Cardiac muscle cell (in vitro differentiated cells and primary cell): Measurements from ENCODE around the gene GATD1. TPM values are rescaled to one million over a fixed set of nuclear protein-coding genes. Genes with fewer than 3 reads are reported as not detected.

Source experiments
- DNase-seq, 2 donors: peaks; one replicate each; pipeline versions ENCODE4 v3.0.0 to v3.0.0-alpha.2; 2010 to 2017; ENCODE audit warnings: low read depth in 1 of 2, low spot score in 1 of 2
- H3K27ac ChIP-seq: fragments of 200-600 bp; sonication (generic); 2 replicates; pipeline ENCODE4 v1.5.1; 2016
- H3K27me3 ChIP-seq: fragments of 200-600 bp; sonication (generic); 2 replicates; pipeline ENCODE4 v1.6.0; 2016; ENCODE audit warnings: control low read depth
- H3K36me3 ChIP-seq: fragments of 200-600 bp; sonication (generic); 2 replicates; pipeline ENCODE4 v1.5.1; 2016; ENCODE audit warnings: control low read depth
- H3K4me1 ChIP-seq: fragments of 200-600 bp; sonication (generic); 2 replicates; pipeline ENCODE4 v1.8.1; 2017; ENCODE audit warnings: low read depth, mild to moderate bottlenecking, mixed run types
- H3K4me3 ChIP-seq: fragments of 200-600 bp; sonication (generic); 2 replicates; pipeline ENCODE4 v1.5.1; 2016; ENCODE audit warnings: mild to moderate bottlenecking
- H3K9me3 ChIP-seq: fragments of 200-600 bp; sonication (generic); 2 replicates; pipeline ENCODE4 v1.5.1; 2017; ENCODE audit warnings: low read depth, mild to moderate bottlenecking, control low read depth
- polyA plus RNA-seq: library from polyadenylated mRNA; unstranded; fragments of >200 nt; fragmentation: Nextera tagmentation; extraction: Ambion mirVana; gene quantifications from 2 replicates; pipeline ENCODE4 v1.2.1, GENCODE V29; 2016
- total RNA-seq: library from RNA; depleted of rRNA; stranded (reverse); fragments of >200 nt; gene quantifications from 2 replicates; pipeline ENCODE4 v1.2.3, GENCODE V29; 2016
- TF ChIP-seq, protein P1 (sequence below): IDR thresholded peaks from 2 replicates; pipeline ENCODE4 v1.5.1; 2012; ENCODE audit warnings: low read depth, mild to moderate bottlenecking, low read length

Gene GATD1
- total and polyA plus RNA-seq, 2 experiments from 2014 or later: 60.4 to 64.1 TPM

DNA sequence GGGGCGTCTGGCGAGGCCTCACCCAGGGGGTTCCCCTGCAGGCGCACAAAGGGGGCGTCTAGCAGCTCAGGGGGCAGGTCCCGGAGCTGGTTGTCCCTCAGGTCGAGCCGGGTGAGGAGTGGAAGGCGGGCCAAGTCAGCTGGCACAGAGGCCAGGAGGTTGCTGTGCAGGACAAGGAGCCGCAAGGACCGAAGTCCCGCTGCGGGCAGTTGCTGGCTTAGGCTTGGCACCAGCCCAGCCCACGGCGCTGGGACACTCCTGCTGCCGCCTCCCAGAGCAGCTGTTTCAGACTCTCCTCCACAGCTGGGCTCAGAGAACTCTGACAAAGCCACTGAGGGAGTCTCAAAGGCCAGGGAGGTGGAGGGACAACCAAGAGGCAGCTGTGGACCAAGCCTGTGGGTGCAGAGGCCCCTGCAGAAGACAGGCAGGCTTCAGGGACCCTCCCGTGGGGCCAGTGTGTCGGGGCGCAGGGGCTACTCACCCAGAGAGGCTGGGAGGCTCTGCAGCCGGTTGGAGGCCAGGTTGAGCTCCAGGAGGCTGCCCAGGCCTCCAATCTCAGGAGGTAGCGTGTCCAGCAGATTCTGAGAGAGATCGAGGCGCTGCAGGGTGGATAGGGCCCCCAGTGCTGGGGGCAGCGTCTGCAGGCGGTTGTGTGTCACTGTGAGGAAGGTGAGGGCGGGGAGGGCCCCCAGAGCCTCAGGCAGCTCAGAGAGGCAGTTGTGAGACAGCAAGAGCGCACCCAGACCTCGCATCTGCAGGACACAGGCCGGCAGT lies 25.6 kb upstream of the GATD1 start:
- TF ChIP-seq, protein P1, sequence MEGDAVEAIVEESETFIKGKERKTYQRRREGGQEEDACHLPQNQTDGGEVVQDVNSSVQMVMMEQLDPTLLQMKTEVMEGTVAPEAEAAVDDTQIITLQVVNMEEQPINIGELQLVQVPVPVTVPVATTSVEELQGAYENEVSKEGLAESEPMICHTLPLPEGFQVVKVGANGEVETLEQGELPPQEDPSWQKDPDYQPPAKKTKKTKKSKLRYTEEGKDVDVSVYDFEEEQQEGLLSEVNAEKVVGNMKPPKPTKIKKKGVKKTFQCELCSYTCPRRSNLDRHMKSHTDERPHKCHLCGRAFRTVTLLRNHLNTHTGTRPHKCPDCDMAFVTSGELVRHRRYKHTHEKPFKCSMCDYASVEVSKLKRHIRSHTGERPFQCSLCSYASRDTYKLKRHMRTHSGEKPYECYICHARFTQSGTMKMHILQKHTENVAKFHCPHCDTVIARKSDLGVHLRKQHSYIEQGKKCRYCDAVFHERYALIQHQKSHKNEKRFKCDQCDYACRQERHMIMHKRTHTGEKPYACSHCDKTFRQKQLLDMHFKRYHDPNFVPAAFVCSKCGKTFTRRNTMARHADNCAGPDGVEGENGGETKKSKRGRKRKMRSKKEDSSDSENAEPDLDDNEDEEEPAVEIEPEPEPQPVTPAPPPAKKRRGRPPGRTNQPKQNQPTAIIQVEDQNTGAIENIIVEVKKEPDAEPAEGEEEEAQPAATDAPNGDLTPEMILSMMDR: no peak
- Histone ChIP-seq H3K36me3 (no peaks in the 10 kb centered on the region), H3K27ac (no peak overlapping the region), H3K4me1 (peaks cover 4% of the 10 kb centered on the region), H3K27me3 (no peaks in the 10 kb centered on the region), H3K9me3 (no peaks in the 10 kb centered on the region), H3K4me3 (no peak overlapping the region)
- DNase-seq: no peak

DNA sequence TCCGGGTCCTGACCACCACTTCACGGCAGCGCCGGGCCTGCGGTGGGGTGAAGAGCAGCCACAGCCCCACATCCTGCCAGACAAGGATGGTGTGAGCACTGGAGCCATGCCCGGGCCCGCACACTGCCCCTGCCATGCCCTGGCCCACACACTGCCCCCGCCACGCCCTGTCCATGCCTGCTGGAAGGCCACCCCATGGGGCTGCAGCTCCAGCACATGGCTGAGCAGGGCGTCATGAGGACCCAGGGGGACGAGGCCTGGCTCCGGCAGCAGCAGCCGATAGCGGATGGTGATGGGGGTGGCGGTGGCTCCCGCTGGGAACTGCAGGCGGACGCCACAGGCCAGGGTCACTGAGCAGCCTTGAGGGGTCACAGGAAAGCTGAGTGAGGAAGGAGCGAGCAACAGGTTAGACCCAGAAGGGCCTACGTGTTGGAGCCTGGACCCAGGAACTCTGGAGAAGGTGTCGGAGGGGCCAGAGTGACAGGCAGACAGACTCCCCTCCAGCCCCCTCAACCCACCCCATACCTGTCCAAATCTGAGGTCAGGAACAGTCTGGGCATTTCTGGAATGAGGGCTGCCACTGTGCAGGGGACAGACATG lies 24.8 kb upstream of the GATD1 start:
- H3K36me3 ChIP-seq: no peaks in the 10 kb centered on the region
- DNase-seq: no peak
- H3K4me3 ChIP-seq: no peak overlapping the region
- H3K4me1 ChIP-seq: peaks cover 4% of the 10 kb centered on the region
- TF ChIP-seq, protein P1: no peak
- H3K27ac ChIP-seq: no peak overlapping the region
- no peaks in the 10 kb centered on the region for H3K27me3 ChIP-seq
- H3K9me3 ChIP-seq: no peaks in the 10 kb centered on the region

DNA sequence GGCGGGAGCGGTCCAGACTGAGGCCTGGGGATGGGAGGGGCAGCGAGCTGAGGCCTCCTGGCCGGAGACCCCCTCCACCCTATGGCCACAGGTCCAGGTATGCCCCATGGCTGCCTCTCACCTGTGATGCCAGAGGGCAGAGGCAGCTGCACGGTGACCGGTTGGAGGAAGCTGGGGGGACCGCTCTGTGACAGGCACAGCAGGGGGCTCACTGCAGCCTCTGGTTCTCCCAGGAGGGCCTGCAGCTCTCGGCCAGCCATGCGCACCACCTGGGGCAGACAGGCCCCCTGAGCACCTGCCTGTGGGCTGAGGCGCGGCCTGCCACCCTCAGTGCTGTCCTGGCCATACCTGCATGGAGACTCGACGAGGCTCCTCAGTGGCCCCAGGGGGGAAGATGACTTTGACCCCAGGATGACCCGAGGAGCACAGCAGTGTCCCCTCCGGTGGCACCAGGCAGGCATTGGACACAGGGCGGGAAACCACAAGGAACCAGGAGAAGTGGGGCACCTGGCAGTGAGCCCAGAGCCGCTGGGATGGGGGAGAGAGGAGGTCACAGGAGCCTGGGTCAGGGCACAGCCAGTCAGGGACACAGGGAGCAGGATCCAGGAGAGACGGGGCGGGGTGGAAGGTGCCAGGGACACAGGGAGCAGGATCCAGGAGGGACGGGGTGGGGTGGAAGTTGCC lies 24.0 kb upstream of the GATD1 start:
- no peak for DNase-seq
- TF ChIP-seq, protein P1: no peak
- peaks cover 13% of the 10 kb centered on the region for H3K4me1 ChIP-seq
- H3K4me3 ChIP-seq: no peak overlapping the region
- no peaks in the 10 kb centered on the region for H3K27me3 ChIP-seq
- H3K9me3 ChIP-seq: no peaks in the 10 kb centered on the region
- H3K36me3 ChIP-seq: no peaks in the 10 kb centered on the region
- no peak overlapping the region for H3K27ac ChIP-seq

DNA sequence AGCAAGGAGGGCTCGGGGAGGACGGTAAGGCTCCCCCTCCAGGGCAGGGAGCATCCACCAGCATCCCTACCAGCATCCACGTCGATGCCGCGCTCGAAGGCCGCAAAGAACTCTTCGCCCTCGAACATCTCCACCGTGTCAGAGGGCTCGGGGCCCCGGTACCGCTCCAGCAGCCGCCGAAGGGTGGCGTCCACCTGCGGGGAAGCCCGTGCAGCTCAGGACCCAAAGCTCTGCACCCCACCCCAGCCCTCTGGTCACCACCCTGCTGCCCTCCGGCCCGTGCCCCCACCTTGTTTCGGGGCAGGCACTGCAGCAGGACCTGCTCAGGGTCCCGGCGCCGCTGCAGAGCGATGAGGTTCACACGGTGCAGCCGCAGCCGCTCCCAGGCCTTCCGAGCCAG lies 23.2 kb upstream of the GATD1 start:
- no peak for DNase-seq
- H3K4me3 ChIP-seq: no peak overlapping the region
- no peaks in the 10 kb centered on the region for H3K9me3 ChIP-seq
- TF ChIP-seq, protein P1: no peak
- peaks cover 19% of the 10 kb centered on the region for H3K4me1 ChIP-seq
- no peaks in the 10 kb centered on the region for H3K27me3 ChIP-seq
- H3K27ac ChIP-seq: no peak overlapping the region
- H3K36me3 ChIP-seq: no peaks in the 10 kb centered on the region

DNA sequence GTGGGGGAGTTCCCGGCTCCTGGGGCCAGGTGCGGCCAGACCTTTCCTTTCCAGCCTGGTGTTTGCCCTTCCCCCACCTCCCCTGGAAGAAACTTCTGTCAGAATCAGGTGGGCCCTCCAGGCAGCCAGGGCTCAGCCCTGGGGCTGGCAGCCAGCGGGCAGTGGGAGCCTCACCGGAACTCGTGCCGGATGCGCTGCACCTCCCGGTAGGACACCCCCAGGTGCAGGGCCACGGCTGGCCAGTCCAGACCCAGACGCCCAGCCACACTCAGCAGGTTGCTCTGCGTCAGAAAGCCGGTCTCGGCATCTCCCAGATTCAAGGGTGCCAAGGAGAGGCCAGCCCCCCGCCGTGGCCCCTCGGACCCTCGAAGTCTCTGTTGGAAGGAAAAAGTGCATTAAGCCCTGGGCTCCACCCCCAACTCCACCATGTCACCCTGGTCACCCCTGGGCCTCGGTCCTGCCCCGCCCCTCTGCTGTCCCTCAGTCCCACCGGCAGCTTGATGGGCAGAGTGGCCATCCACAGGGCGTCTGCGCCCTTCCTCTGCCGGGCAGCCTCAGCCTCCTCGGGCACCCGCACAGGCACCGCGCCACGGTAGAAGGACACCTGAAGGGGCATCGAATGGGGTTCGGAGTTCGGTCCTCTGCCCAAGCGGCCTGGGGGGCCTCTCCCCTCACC lies 22.5 kb upstream of the GATD1 start:
- Histone ChIP-seq H3K27me3 (no peaks in the 10 kb centered on the region), H3K36me3 (no peaks in the 10 kb centered on the region), H3K9me3 (no peaks in the 10 kb centered on the region), H3K4me1 (peaks cover 19% of the 10 kb centered on the region), H3K4me3 (no peak overlapping the region), H3K27ac (no peak overlapping the region)
- TF ChIP-seq, protein P1: no peak
- DNase-seq: no peak
